Heart right ventricle (tissue), 16 donors: ENCODE results near the gene KRTAP1-4. TPM values are rescaled to one million over a fixed set of nuclear protein-coding genes. Genes with fewer than 3 reads are reported as not detected.
"Not testable (repeated sequence)": the region's sequence is repeated elsewhere in the genome, so short reads cannot be mapped to it uniquely, and the experiment has no call there.

ENCODE experiments used
- ATAC-seq, 8 donors: fragments of 200-7000 bp; cut with Tn5 transposase; one replicate each; pipeline ENCODE4 v1.9.1; 2020; ENCODE audit warnings: mild to moderate bottlenecking in 8 of 8, moderate library complexity in 8 of 8, moderate number of reproducible peaks in 1 of 8
- DNase-seq, 2 donors: peaks; one replicate each; pipeline ENCODE4 v3.0.0-alpha.2; 2020
- H3K27ac ChIP-seq, 10 donors: fragments of 200-600 bp; sonication (generic) in 2 of 10; one replicate each; pipeline versions ENCODE4 v1.5.0 to v1.8.0; 2020 to 2022; ENCODE audit warnings: mild to moderate bottlenecking in 3 of 10
- H3K27me3 ChIP-seq, 7 donors: fragments of 200-600 bp; one replicate each; pipeline ENCODE4 v1.8.0; 2021 to 2022; ENCODE audit warnings: mild to moderate bottlenecking in 2 of 7
- H3K36me3 ChIP-seq, 9 donors: fragments of 200-600 bp; sonication (generic) in 1 of 9; one replicate each; pipeline versions ENCODE4 v1.5.0 to v1.8.0; 2020 to 2022; ENCODE audit warnings: mild to moderate bottlenecking in 2 of 9
- H3K4me1 ChIP-seq, 9 donors: fragments of 200-600 bp; sonication (generic) in 1 of 9; one replicate each; pipeline versions ENCODE4 v1.5.0 to v1.8.0; 2020 to 2022; ENCODE audit warnings: mild to moderate bottlenecking in 4 of 9
- H3K4me3 ChIP-seq, 10 donors: fragments of 200-600 bp; sonication (generic) in 2 of 10; one replicate each; pipeline versions ENCODE4 v1.5.0 to v1.8.0; 2020 to 2022; ENCODE audit warnings: mild to moderate bottlenecking in 7 of 10, moderate library complexity in 2 of 10
- H3K9me3 ChIP-seq, 11 donors: fragments of 200-600 bp in 10 of 11; sonication (generic) in 2 of 11; one replicate each; pipeline versions ENCODE4 v1.5.0 to v1.8.0; 2013 to 2022; ENCODE audit warnings: mild to moderate bottlenecking in 2 of 11, control low read depth in 1 of 11, moderate library complexity in 1 of 11
- WGBS, 2 donors: extraction: QIAGEN DNeasy Blood & Tissue Kit; methylation state at CpG; one replicate each; pipeline ENCODE4 v1.1.7; 2013; ENCODE audit warnings: inconsistent platforms in 1 of 2; 5-methylcytosine and 5-hydroxymethylcytosine counted together
- intact Hi-C, 10 donors: fragments of 100-400 bp; cut with DNase I; formaldehyde crosslinking; loops; one replicate each; pipeline versions ENCODE4 v1.11.1 to v1.14.2; 2022
- polyA plus RNA-seq, 2 donors: library from polyadenylated mRNA; stranded (reverse); fragments of 200-250 nt; gene quantifications; one replicate each; pipeline ENCODE4 v1.2.3, GENCODE V29; 2013
- total RNA-seq, 10 donors: library from RNA; stranded (reverse); fragmentation: NEBNext Ultra II Directional in 3 of 10; extraction: Animal tissue kit (Norgen Biotek cat#: 25700) in 3 of 10; gene quantifications; one replicate each; pipeline versions ENCODE4 v1.2.1 to v1.2.4, GENCODE V29; 2021 to 2023
- TF ChIP-seq, protein P1 (sequence below), 9 donors: fragments of 200-600 bp; sonication (generic) in 2 of 9; IDR thresholded peaks; one replicate each; pipeline versions ENCODE4 v1.5.0 to v1.8.0; 2021 to 2022; ENCODE audit warnings: antibody characterized with exemption in 9 of 9, mild to moderate bottlenecking in 5 of 9, moderate library complexity in 1 of 9
- donor health status: Arrhythmogenic right ventricular cardiomyopathy.
- donor health status: ischemic (EF 13 %, LVEDD 7.1; RV severe dilation, severe dysfunction).
- donor health status: healthy with polysubstance abuse.
- donor health status: DM: no; HTN: yes; CAD: no.
- donor health status: DM: no; HTN: no; CAD: no.
- donor health status: ischemic (EF 25% LVEDD 6.9; RV normal size, moderate dysfunction).
- donor health status: ischemic (EF 25% LVEDD 5.7; RV mildly dilated, moderate dysfunction).
- donor health status: healthy.
- donor health status: DM: yes; HTN: yes; CAD: no.
- donor health status: Ischemic cardiomyopathy.
- donor health status: ischemic (EF 35%, LVEDD 5.7; RV mildly dilated, moderate dysfunction).
- donor health status: nonischemic (EF 11% LVEDD 7.7; RV severe dilation, severe dysfunction).
- donor health status: DM: yes; HTN: yes; CAD: no.
- donor health status: PGD.
- donor health status: ischemic (EF 29% LVEDD 5.4; RV normal size, mild dysfunction).
- donor health status: nonischemic (EF 23%, LVEDD 6.1; RV moderate dilation, normal function).

KRTAP1-4 gene
- total and polyA plus RNA-seq, 12 donors, result not detected

- intact Hi-C loops, result no loop called here
These were observed 7.9 kb upstream of the KRTAP1-4 start for GRCh38 chr17:41037853-41038350.

DNA sequence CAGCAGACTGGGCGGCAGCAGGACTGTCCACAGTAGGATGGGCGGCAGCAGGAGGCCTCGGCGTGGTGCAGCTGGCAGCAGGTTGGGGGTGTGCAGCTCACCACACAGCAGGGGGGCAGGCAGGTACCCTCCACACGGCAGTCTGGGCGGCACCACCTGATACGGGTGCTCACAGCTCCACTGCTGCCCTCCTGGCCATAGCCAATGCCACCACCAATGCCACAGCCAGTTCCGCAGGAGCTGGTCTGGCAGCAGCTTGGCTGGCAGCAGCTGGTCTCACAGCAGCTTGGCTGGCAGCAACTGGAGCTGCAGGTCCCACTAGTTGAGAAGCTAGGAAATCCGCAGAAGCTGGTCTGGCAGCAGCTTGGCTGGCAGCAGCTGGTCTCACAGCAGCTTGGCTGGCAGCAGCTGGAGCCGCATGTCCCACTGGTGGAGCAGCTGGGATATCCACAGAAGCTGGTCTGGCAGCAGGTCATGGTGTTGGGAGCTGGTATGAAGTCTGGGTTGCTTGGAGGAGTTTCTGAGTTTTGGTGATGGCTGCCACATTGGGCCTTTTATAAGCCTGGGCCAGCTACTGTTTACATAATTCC, 4.4 kb upstream of the KRTAP1-4 start, which contains the start of gene KRTAP1-3:
KRTAP1-3 (minus strand) TSS at position 529 of the 590 bp plus-strand sequence; CDS start at position 476, 53 bp downstream.
- H3K4me1 ChIP-seq, DNase-seq, H3K27ac ChIP-seq, H3K36me3 ChIP-seq, H3K4me3 ChIP-seq, intact Hi-C loops, H3K9me3 ChIP-seq: not testable (repeated sequence)
- H3K27me3 ChIP-seq, result peaks cover 0 to 22% (median 14%) of the 10 kb centered on the region in 7 donors
- WGBS, 2 donors, result 88 to 90% methylated on average over 10 of the region's 10 CpGs
- ATAC-seq, result peak in 1 of 8 donors; percentile 27

More at GRCh38 chr17:41037853-41038350, 7.9 kb upstream of the KRTAP1-4 start:
- Histone ChIP-seq H3K4me1 (no peaks in the 10 kb centered on the region), H3K27me3 (peaks cover 0 to 13% (median 6%) of the 10 kb centered on the region in 7 donors), H3K36me3 (no peaks in the 10 kb centered on the region), H3K4me3 (no peak overlapping the region), H3K9me3 (peaks cover 0 to 3% (median 0%) of the 10 kb centered on the region in 11 donors), H3K27ac (no peak overlapping the region)
- ATAC-seq (no peak), DNase-seq (no peak)
- TF ChIP-seq, protein P1, sequence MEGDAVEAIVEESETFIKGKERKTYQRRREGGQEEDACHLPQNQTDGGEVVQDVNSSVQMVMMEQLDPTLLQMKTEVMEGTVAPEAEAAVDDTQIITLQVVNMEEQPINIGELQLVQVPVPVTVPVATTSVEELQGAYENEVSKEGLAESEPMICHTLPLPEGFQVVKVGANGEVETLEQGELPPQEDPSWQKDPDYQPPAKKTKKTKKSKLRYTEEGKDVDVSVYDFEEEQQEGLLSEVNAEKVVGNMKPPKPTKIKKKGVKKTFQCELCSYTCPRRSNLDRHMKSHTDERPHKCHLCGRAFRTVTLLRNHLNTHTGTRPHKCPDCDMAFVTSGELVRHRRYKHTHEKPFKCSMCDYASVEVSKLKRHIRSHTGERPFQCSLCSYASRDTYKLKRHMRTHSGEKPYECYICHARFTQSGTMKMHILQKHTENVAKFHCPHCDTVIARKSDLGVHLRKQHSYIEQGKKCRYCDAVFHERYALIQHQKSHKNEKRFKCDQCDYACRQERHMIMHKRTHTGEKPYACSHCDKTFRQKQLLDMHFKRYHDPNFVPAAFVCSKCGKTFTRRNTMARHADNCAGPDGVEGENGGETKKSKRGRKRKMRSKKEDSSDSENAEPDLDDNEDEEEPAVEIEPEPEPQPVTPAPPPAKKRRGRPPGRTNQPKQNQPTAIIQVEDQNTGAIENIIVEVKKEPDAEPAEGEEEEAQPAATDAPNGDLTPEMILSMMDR (IDR thresholded peaks at IDR 0.05), result no peak
- 82 to 83% methylated on average over 2 of the region's 2 CpGs for WGBS, 2 donors

DNA sequence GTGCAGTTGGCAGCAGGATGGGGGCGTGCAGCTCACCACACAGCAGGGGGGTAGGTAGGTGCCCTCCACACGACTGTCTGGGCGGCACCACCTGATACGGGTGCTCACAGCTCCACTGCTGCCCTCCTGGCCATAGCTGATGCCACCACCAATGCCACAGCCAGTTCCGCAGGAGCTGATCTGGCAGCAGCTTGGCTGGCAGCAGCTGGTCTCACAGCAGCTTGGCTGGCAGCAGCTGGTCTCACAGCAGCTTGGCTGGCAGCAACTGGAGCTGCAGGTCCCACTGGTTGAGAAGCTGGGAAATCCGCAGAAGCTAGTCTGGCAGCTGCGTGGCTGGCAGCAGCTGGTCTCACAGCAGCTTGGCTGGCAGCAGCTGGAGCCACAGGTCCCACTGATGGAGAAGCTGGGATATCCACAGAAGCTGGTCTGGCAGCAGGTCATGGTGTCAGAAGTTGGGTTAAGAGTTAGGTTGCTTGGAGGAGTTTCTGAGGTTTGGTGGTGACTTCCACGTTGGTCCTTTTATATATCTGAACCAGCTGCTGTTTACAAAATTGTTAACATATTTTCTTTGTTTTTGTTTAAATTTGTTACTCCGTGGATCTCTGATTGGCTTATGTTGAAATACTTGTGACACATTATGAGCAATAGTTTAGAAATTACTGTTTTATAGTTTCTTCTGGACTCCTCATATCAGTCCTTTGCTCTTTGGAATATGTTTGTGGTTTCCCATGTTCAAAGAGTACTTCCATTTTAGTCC, 3.1 kb downstream of the KRTAP1-4 start, which contains the start of gene KRTAP1-5:
KRTAP1-5 (minus strand) TSS at position 494 of the 757 bp plus-strand sequence; CDS start at position 441, 53 bp downstream.
- TF ChIP-seq, protein P1 (IDR thresholded peaks at IDR 0.05), result no peak
- intact Hi-C loops, result no loop called here
- Histone ChIP-seq H3K4me3 (no peak within 1 kb of the TSS), H3K27ac (no peak within 1 kb of the TSS), H3K9me3 (peaks cover 0 to under 1% (median 0%) of the 10 kb centered on the region in 11 donors), H3K36me3 (no peaks in the 10 kb centered on the region), H3K4me1 (no peaks in the 10 kb centered on the region), H3K27me3 (peaks cover 0 to 47% (median 26%) of the 10 kb centered on the region in 7 donors)
- DNase-seq (no peak), ATAC-seq (no peak)
- 67 to 75% methylated on average over 9 of the region's 9 CpGs for WGBS, 2 donors

- Histone ChIP-seq H3K4me3 (no peak overlapping the region), H3K9me3 (peaks cover 0 to 10% (median 0%) of the 10 kb centered on the region in 11 donors), H3K36me3 (no peaks in the 10 kb centered on the region), H3K4me1 (no peaks in the 10 kb centered on the region), H3K27ac (no peak overlapping the region), H3K27me3 (peaks cover 0 to 37% (median 25%) of the 10 kb centered on the region in 7 donors)
- TF ChIP-seq, protein P1 (IDR thresholded peaks at IDR 0.05), result no peak
- ATAC-seq, result no peak
- WGBS, 2 donors, result 72 to 79% methylated on average over 3 of the region's 3 CpGs
- intact Hi-C loops, result no loop called here
- DNase-seq, result no peak
These were observed 5.3 kb downstream of the KRTAP1-4 start for GRCh38 chr17:41024697-41025096.
